ENCODE data around the gene CREB5.

The CREB5 gene

GRCh38 chr7:28724563-28724962, 312.2 kb downstream of the CREB5 start:
- DNase-seq, result no peak

GRCh38 chr7:28725045-28725642, 312.8 kb downstream of the CREB5 start:
- DNase-seq, result no peak

GRCh38 chr7:28725911-28726310, 313.6 kb downstream of the CREB5 start:
- no peak for DNase-seq

GRCh38 chr7:28726555-28726954, 314.2 kb downstream of the CREB5 start:
- DNase-seq, result no peak

- no peak for DNase-seq
Observed at GRCh38 chr7:28729281-28729680, 317.0 kb downstream of the CREB5 start.

GRCh38 chr7:28729727-28730126, 317.4 kb downstream of the CREB5 start:
- no peak for DNase-seq

- no peak for DNase-seq
Observed at GRCh38 chr7:28731092-28731658, 318.9 kb downstream of the CREB5 start.

GRCh38 chr7:28732071-28732869, 320.0 kb downstream of the CREB5 start:
- no peak for DNase-seq

GRCh38 chr7:28733035-28733434, 320.7 kb downstream of the CREB5 start:
- no peak for DNase-seq

- DNase-seq, result no peak
Observed at GRCh38 chr7:28738412-28738811, 326.1 kb downstream of the CREB5 start.

GRCh38 chr7:28739128-28739527, 326.8 kb downstream of the CREB5 start:
- DNase-seq, result no peak

- no peak for DNase-seq
Observed at GRCh38 chr7:28739826-28740225, 327.5 kb downstream of the CREB5 start.

- no peak for DNase-seq
Observed at GRCh38 chr7:28744951-28745350, 332.6 kb downstream of the CREB5 start.

- DNase-seq, result no peak
Observed at GRCh38 chr7:28745351-28745750, 333.0 kb downstream of the CREB5 start.

- DNase-seq, result no peak
Observed at GRCh38 chr7:28747404-28747803, 335.1 kb downstream of the CREB5 start.

- no peak for DNase-seq
Observed at GRCh38 chr7:28747854-28748253, 335.5 kb downstream of the CREB5 start.

GRCh38 chr7:28748346-28748745, 336.0 kb downstream of the CREB5 start:
- no peak for DNase-seq

- DNase-seq, result peak; percentile 82
Observed at GRCh38 chr7:28748933-28749584, 336.7 kb downstream of the CREB5 start.

GRCh38 chr7:28749638-28750037, 337.3 kb downstream of the CREB5 start:
- no peak for DNase-seq

- DNase-seq, result no peak
Observed at GRCh38 chr7:28750981-28751380, 338.7 kb downstream of the CREB5 start.

- no peak for DNase-seq
Observed at GRCh38 chr7:28753613-28754012, 341.3 kb downstream of the CREB5 start.

- peak; percentile 11 for DNase-seq
Observed at GRCh38 chr7:28754027-28754426, 341.7 kb downstream of the CREB5 start.

GRCh38 chr7:28754447-28754846, 342.1 kb downstream of the CREB5 start:
- DNase-seq, result no peak

- DNase-seq, result no peak
Observed at GRCh38 chr7:28755255-28755654, 342.9 kb downstream of the CREB5 start.

All from MV-4-11 (cell line).